ENCODE results near the gene SMIM24.

The SMIM24 gene

DNA sequence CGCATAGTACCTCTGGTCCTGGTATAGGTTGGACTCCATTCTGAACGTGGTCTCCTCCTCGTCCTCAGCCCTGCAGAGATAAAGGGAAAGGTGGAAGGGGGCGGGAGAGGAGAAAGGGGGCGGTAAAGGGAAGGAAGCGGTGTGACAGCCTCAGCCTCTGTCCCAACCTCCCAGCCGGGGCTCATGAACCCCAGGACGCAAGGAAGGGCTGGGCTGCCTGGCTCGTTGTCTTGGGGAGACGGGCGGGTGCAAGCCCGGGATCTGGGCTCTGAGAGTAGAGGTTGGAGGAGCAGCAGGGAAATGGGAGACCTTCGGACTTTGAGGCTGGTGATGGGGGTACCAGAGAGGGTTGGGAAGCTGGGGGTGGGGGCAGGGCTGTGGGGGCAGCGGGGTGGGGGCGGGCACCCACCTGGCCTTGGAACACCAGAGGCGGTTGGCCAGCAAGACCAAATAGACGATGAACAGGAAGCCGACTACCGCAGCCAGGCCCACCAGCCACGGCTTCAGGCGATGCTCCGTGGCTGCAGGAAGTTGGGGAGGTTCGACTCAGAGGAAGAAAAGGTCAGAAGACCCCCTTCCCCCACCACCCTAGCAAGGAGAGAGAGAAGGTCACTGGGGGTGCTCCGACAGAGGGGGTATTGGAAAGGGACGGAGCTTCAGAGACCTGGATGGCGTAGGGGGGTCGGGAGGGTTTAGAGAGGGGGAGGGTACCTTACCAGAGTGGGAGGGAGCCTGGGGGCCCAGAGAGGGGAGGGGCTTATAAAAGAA, 1.7 kb downstream of the SMIM24 start:
- Histone ChIP-seq H3K79me2 (ENCODE audit: low read length) (no peaks in the 10 kb centered on the region), H3K4me1 (ENCODE audit: low read length) (no peaks in the 10 kb centered on the region), H3K27ac (ENCODE audit: low read length) (no peak overlapping the region), H3K4me2 (ENCODE audit: low read length) (no peak overlapping the region), H4K20me1 (ENCODE audit: insufficient read depth, low read length) (no peaks in the 10 kb centered on the region; the same call in 1 of the 2 replicates), H2AFZ (ENCODE audit: low read depth, low read length) (no peak overlapping the region), H3K36me3 (replicated peaks; ENCODE audit: low read depth, low read length) (no peaks in the 10 kb centered on the region), H3K4me3 (ENCODE audit: low read length) (no peak overlapping the region), H3K9me3 (ENCODE audit: insufficient read depth, low read length) (no peaks in the 10 kb centered on the region), H3K27me3 (ENCODE audit: low read depth, low read length) (peaks cover 14% of the 10 kb centered on the region; the same call in 1 of the 2 replicates), H3K9ac (ENCODE audit: low read length) (no peak overlapping the region)
- no peak for TF ChIP-seq EZH2phosphoT487 (IDR thresholded peaks at IDR 0.05; ENCODE audit: low read depth)
- TF ChIP-seq, protein P1, sequence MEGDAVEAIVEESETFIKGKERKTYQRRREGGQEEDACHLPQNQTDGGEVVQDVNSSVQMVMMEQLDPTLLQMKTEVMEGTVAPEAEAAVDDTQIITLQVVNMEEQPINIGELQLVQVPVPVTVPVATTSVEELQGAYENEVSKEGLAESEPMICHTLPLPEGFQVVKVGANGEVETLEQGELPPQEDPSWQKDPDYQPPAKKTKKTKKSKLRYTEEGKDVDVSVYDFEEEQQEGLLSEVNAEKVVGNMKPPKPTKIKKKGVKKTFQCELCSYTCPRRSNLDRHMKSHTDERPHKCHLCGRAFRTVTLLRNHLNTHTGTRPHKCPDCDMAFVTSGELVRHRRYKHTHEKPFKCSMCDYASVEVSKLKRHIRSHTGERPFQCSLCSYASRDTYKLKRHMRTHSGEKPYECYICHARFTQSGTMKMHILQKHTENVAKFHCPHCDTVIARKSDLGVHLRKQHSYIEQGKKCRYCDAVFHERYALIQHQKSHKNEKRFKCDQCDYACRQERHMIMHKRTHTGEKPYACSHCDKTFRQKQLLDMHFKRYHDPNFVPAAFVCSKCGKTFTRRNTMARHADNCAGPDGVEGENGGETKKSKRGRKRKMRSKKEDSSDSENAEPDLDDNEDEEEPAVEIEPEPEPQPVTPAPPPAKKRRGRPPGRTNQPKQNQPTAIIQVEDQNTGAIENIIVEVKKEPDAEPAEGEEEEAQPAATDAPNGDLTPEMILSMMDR (IDR thresholded peaks at IDR 0.05; ENCODE audit: low read depth, low read length): no peak

DNA sequence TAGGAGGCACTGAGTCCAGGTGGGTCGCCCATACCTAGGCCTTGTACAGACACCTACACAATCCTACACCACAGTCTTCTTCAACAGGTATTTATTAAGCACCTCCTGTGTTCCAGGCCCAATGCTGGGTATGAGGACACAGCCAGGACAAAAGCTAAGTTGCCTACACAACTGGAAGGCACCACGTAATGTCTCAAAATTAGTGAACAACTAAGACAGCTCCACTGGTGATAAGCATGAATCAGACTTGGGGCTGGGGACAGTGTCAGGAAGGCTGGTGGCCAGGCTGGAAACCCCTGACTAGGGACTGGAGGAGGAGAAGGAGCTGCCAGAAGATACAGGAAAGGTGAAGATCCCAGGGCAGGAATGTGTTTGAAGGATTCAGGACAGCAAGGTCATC, 2.4 kb downstream of the SMIM24 start:
- peaks cover 14% of the 10 kb centered on the region; the same call in 1 of the 2 replicates for H3K27me3 ChIP-seq (ENCODE audit: low read depth, low read length)
- TF ChIP-seq, protein P1 (IDR thresholded peaks at IDR 0.05; ENCODE audit: low read depth, low read length): no peak
- no peak for TF ChIP-seq EZH2phosphoT487 (IDR thresholded peaks at IDR 0.05; ENCODE audit: low read depth)
- no peaks in the 10 kb centered on the region for H3K79me2 ChIP-seq (ENCODE audit: low read length)
- H3K4me1 ChIP-seq (ENCODE audit: low read length): no peaks in the 10 kb centered on the region
- H3K4me3 ChIP-seq (ENCODE audit: low read length): no peak overlapping the region
- no peaks in the 10 kb centered on the region; the same call in 1 of the 2 replicates for H4K20me1 ChIP-seq (ENCODE audit: insufficient read depth, low read length)
- H2AFZ ChIP-seq (ENCODE audit: low read depth, low read length): no peak overlapping the region
- H3K27ac ChIP-seq (ENCODE audit: low read length): no peak overlapping the region
- no peaks in the 10 kb centered on the region for H3K36me3 ChIP-seq (replicated peaks; ENCODE audit: low read depth, low read length)
- H3K4me2 ChIP-seq (ENCODE audit: low read length): no peak overlapping the region
- no peak overlapping the region for H3K9ac ChIP-seq (ENCODE audit: low read length)
- H3K9me3 ChIP-seq (ENCODE audit: insufficient read depth, low read length): no peaks in the 10 kb centered on the region

DNA sequence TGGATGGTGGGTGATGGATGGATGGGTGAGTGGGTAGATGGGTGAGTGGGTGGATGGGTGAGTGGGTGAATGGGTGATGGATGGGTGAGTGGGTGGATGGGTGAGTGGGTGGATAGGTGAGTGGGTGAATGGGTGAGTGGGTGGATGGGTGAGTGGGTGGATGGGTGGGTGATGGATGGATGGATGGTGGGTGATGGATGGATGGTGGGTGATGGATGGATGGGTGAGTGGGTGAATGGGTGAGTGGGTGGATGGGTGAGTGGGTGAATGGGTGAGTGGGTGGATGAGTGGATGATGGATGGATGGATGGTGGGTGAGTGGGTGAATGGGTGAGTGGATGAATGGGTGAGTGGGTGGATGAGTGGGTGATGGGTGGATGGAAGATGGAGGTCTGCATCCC, 2.8 kb downstream of the SMIM24 start:
- TF ChIP-seq EZH2phosphoT487 (IDR thresholded peaks at IDR 0.05; ENCODE audit: low read depth): no peak
- TF ChIP-seq, protein P1 (IDR thresholded peaks at IDR 0.05; ENCODE audit: low read depth, low read length): no peak
- no peaks in the 10 kb centered on the region; the same call in 1 of the 2 replicates for H4K20me1 ChIP-seq (ENCODE audit: insufficient read depth, low read length)
- H3K36me3 ChIP-seq (replicated peaks; ENCODE audit: low read depth, low read length): no peaks in the 10 kb centered on the region
- H3K27ac ChIP-seq (ENCODE audit: low read length): no peak overlapping the region
- H3K4me3 ChIP-seq (ENCODE audit: low read length): no peak overlapping the region
- no peak overlapping the region for H3K4me2 ChIP-seq (ENCODE audit: low read length)
- no peaks in the 10 kb centered on the region for H3K4me1 ChIP-seq (ENCODE audit: low read length)
- no peak overlapping the region for H3K9ac ChIP-seq (ENCODE audit: low read length)
- H3K27me3 ChIP-seq (ENCODE audit: low read depth, low read length): peaks cover 14% of the 10 kb centered on the region; the same call in 1 of the 2 replicates
- H3K9me3 ChIP-seq (ENCODE audit: insufficient read depth, low read length): no peaks in the 10 kb centered on the region
- H2AFZ ChIP-seq (ENCODE audit: low read depth, low read length): no peak overlapping the region
- no peaks in the 10 kb centered on the region for H3K79me2 ChIP-seq (ENCODE audit: low read length)

DNA sequence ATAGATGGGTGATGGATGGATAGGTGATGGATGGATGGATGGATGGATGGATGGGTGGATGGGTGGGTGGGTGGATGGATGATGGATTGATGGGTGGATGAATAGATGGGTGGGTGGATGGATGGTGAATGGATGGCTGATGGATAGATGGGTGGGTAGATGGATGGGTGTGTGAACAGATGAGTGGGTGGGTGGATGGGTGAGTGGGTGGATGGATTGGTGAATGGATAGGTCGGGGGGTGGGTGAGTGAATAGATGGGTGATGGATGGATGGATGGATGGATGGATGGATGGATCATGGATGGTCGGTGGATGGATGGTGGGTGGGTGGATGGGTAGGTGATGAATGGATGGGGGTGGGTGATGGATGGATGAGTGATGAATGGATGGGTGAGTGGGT, 3.5 kb downstream of the SMIM24 start:
- H2AFZ ChIP-seq (ENCODE audit: low read depth, low read length): no peak overlapping the region
- TF ChIP-seq, protein P1 (IDR thresholded peaks at IDR 0.05; ENCODE audit: low read depth, low read length): no peak
- TF ChIP-seq EZH2phosphoT487 (IDR thresholded peaks at IDR 0.05; ENCODE audit: low read depth): no peak
- no peak overlapping the region for H3K27ac ChIP-seq (ENCODE audit: low read length)
- peaks cover 14% of the 10 kb centered on the region; the same call in 1 of the 2 replicates for H3K27me3 ChIP-seq (ENCODE audit: low read depth, low read length)
- no peak overlapping the region for H3K4me3 ChIP-seq (ENCODE audit: low read length)
- no peaks in the 10 kb centered on the region for H3K36me3 ChIP-seq (replicated peaks; ENCODE audit: low read depth, low read length)
- no peak overlapping the region for H3K9ac ChIP-seq (ENCODE audit: low read length)
- no peaks in the 10 kb centered on the region for H3K79me2 ChIP-seq (ENCODE audit: low read length)
- no peaks in the 10 kb centered on the region; the same call in 1 of the 2 replicates for H4K20me1 ChIP-seq (ENCODE audit: insufficient read depth, low read length)
- no peaks in the 10 kb centered on the region for H3K4me1 ChIP-seq (ENCODE audit: low read length)
- H3K9me3 ChIP-seq (ENCODE audit: insufficient read depth, low read length): no peaks in the 10 kb centered on the region
- H3K4me2 ChIP-seq (ENCODE audit: low read length): no peak overlapping the region
